GM21381 (cell line): ENCODE data around the gene SAMD4A.

Experiments used
- ATAC-seq: cut with Tn5 transposase; IDR thresholded peaks from one replicate; pipeline ENCODE4 v1.9.1; 2021; ENCODE audit warnings: mild to moderate bottlenecking, moderate library complexity; ENCODE audit not compliant: unreplicated experiment

Gene SAMD4A

GRCh38 chr14:54775486-54776140, 208.7 kb downstream of the SAMD4A start:
- ATAC-seq = no peak

- ATAC-seq = no peak
These were observed 209.6 kb downstream of the SAMD4A start for GRCh38 chr14:54776361-54777001.

DNA sequence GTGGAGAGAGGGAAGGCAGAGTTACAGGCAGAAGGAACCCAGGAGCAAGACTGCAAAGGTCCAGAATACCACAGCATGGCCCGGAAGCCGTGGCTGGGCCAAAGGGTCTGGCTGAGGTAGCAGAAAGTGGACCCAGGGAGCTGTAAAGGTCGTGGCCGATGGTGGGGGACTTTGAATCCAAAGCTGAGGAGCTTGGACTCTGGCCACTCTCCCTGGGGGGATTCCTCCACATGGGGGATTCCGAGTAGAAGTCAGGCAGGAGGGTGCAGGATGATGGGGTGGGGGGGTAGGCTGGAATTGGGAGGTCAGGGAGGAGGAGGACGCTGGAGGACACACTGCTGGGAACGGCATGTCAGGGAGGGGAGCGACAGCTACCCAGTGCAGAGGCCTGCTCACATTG, 210.5 kb downstream of the SAMD4A start:
- no peak for ATAC-seq

GRCh38 chr14:54778618-54779345, 211.9 kb downstream of the SAMD4A start:
- no peak for ATAC-seq

DNA sequence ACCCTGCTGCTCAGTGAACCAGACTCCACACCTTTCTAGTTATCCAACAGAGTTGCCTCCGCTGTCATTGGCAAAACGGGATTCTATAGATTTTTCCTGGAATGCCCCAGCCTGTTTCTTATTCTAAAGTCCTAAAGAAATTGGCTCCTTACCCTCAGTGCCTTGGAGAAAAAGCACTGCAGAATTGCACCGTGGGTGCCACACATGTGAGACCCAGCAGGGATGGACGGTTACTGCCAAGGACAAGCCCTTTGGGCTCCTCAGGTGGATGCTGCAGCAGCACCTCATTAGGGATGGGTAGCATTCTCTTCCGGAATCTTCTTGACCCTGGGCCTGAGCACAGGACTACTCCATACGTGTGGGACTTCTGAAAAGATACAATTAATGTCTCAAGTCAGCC, 214.2 kb downstream of the SAMD4A start:
- ATAC-seq = no peak

- no peak for ATAC-seq
These were observed 215.2 kb downstream of the SAMD4A start for GRCh38 chr14:54781961-54782750.

GRCh38 chr14:54782751-54783659, 216.1 kb downstream of the SAMD4A start:
- peak; percentile 86 for ATAC-seq

GRCh38 chr14:54783660-54784015, 216.7 kb downstream of the SAMD4A start:
- no peak for ATAC-seq

GRCh38 chr14:54784060-54784459, 217.1 kb downstream of the SAMD4A start:
- ATAC-seq = no peak

- ATAC-seq = no peak
These were observed 217.7 kb downstream of the SAMD4A start for GRCh38 chr14:54784657-54785056.

- ATAC-seq = no peak
These were observed 218.3 kb downstream of the SAMD4A start for GRCh38 chr14:54785136-54785777.

DNA sequence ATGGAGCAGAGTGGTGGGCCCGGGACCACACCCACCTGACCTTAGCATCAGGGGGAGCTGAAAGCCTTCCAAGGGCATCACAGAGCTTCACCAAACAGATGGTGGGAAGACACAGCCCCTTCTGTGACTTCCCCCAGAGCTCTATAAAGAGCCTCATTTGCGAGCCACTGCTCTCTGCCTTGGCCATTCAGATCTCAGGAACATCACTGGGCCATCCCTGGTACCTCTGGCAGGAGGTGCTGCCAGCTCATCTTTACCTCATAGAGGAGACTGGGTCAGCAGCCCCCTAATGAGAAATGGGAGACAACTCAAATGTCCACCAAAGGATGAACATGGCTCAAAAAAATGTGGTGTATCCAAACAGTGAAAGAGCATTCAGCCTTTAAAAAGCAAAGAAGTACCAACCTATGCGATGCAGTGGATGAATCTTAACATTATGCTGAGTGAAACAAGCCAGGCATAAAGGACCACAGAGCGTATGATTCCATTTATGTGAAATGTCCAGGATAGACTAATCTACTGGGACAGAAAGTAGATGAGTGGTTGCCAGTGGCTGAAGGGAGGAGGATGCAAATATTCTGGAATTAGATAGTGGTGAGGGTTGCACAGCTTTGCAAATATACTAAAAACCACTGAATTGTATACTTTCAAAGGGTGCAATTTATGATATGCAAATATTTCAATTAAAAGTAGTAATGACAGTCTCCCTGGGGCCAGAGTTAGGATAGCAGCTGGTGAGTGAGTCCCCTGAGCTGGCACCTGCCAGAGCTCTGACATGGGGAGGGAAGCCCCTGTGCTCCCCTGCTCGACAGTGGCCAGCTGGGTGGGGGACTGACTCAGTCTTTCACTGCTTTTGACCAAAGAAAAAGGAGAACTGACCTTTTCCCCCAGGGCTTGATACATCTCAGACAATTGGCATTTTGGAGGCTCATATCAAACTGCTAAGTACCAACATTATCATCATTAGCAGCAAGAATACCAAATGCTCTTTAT, 219.1 kb downstream of the SAMD4A start:
- ATAC-seq = no peak

GRCh38 chr14:54786838-54787237, 219.9 kb downstream of the SAMD4A start:
- ATAC-seq = no peak

DNA sequence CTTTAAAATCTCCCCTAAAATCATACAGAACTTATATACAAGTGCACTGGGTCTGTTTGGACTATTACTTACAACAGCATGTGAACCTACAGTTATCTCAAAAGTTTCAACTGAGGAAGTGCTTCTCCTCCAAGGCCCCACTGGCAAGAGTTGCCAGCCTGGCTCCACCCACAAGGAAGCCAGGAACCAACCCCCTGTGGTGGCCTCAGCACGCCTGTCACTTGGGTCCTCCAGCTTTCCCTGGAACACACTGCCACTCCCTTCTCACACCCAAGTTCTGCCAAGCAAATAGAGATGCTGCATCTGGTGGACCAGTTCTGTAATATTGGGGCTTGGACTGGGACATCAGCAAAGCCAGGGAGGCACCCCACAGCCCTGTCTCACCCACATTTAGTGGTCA, 220.3 kb downstream of the SAMD4A start:
- ATAC-seq = no peak

DNA sequence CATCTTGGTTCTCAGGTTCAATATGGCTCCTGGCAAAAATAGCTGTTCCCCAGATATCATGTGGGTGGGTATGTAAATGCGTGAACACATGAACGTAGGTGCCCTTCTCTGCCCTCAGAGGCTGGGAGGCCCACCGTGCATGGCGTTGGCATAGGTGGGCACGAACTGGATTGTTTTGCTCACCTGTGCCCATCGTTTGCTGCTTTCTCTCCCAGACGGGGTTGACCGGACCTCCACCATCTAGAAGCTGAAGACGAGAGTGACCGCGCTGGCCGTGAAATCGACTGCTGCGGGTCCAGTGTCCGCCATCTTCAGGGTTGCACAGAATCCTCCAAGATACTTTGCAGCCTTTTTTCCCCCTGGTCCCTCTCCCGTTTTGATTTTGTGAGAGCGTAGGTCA, 221.8 kb downstream of the SAMD4A start:
- no peak for ATAC-seq

- no peak for ATAC-seq
These were observed 222.2 kb downstream of the SAMD4A start for GRCh38 chr14:54789166-54789565.

DNA sequence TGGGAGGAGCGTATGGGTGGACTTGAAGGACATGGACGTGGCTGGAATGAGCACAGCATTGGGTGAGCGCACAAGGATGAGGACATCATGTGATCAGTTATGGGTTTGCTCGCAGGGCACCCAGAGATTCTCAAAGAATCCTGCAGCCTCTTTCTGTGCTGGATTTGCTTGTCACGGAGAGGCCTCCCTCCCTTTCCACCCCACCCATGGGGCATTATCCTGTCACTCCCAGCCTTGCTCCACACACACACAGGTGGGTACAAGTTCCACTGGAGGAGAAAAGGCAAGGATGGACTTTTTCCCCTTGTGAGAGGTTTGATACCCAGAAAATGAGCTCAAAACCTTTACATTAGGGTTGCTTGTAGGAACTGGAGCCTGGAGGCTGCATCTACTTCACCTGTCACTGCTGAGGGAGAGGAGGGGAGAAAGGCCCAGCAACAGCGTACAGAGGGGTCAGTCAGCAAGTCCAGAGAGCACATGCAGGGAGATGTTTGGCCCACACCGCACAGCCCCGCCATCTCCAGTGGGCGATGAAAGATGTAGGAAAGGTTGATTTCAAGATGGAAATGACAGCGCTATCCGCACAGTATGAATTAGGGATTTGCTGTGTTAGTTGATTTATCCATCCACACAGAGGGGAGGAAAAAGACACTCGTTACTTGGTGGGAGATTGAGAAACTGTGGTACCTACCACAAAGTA, 223.0 kb downstream of the SAMD4A start:
- ATAC-seq = no peak

- ATAC-seq = no peak
These were observed 224.1 kb downstream of the SAMD4A start for GRCh38 chr14:54791001-54791400.
